NCI-H2227 treated with DMSO at 0.1 percent for 48 hours (cell line): ENCODE results near the gene PPP2R3A.
A peak's percentile ranks its signal among the peaks of the same experiment; 100 is the strongest.
"Not testable (repeated sequence)": the region's sequence is repeated elsewhere in the genome, so short reads cannot be mapped to it uniquely, and the experiment has no call there.

Experiments
- DNase-seq: peaks from one replicate; lab custom pipeline; 2025; lab: John Stamatoyannopoulos, UW

PPP2R3A gene

GRCh38 chr3:136161516-136161915 is 196.0 kb downstream of the PPP2R3A start:
- DNase-seq, result no peak

DNA sequence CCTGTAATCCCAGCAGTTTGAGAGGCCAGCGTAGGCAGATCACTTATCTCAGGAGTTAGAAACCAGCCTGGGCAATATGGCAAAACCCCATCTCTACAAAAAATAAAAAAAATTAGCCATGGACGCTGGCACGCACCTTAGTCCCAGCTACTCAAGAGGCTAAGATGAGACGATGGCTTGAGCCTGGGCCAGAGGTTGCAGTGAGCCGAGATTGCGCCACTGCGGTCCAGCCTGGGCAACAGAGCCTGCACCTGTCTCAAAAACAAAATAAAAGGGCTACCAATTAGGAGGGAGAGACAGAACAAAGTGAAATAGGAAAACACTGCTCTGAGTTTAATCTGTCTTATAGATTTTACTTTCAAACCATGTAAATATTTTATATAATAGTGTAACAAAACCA is 196.8 kb downstream of the PPP2R3A start:
- no peak for DNase-seq

DNA sequence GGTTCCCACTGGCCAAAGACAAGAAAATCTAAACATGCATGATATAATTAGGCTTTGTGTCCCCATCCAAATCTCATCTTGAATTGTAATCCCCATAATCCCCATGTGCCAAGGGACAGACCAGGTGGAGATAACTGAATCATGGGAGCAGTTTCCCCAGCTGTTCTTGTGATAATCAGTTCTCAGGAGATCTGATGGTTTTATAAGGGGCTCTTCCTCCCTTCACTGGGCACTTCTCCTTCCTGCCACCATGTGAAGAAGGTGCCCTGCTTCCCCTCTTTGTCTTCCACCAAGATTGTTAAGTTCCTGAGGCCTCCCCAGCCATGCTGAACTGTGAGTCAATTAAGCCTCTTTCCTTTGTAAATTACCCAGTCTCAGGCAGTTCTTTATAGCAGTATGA is 198.1 kb downstream of the PPP2R3A start:
- not testable (repeated sequence) for DNase-seq

DNA sequence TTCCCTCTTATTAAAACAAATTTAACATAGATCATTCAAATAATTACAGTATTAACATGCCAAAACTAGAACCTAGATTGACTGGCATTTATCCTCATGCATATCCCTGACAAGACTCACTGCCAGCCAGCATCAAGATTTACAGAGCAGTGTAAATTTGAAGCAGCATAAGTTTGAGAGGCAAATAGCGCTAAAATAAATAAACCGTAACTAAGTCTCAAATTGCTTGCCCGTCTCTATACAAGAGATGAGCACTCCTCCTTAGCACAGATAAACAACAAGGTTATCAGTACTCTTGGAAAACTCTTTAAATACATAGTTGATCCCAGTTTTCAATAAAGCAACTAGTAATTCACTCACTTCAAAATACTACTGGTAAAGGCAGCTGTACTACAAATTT is 201.0 kb downstream of the PPP2R3A start:
- no peak for DNase-seq

DNA sequence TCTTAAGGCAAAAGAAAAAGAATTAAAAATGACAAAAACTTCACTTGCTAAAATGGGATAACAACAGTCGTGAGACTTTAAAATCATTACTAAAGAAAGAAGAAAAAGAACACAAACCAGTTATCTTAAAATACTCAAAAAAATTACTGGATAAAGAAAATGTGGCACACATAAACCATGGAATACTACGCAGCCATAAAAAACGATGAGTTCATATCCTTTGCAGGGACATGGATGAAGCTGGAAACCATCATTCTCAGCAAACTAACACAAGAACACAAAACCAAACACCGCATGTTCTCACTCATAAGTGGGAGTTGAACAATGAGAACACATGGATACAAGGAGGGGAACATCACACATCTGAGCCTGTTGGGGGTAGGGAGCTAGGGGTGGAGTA is 202.7 kb downstream of the PPP2R3A start:
- DNase-seq, result not testable (repeated sequence)

GRCh38 chr3:136171097-136171542 is 205.6 kb downstream of the PPP2R3A start:
- DNase-seq, result no peak

DNA sequence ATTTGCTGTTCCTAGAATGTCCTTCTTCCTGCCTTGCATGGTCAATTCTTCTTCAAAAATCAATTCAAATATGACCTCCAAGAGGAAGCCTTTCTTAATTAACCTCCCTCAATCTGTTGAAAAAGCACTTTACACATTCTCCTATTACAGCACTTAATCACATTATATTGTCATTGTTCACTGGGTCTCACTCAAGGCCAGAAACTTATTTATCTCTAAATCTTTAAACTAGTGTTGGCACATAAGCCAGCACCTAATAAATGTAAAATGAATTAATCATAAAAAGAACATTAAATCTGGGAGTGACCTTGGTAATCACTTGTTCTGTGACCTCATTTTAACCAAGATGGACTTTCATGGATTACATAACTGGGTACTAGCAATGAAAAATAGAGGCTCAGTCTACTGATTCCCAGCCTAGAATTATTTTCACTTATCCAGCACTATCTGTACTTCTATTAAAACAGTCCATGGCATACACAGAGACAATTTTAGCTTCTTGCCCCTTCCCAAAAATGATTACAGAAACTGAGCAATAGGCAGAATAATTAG is 208.5 kb downstream of the PPP2R3A start:
- no peak for DNase-seq

- DNase-seq, result no peak
Observed at GRCh38 chr3:136177876-136178275, 212.3 kb downstream of the PPP2R3A start.

GRCh38 chr3:136181741-136182140 is 216.2 kb downstream of the PPP2R3A start:
- DNase-seq, result no peak

- no peak for DNase-seq
Observed at GRCh38 chr3:136184703-136185102, 219.2 kb downstream of the PPP2R3A start.

GRCh38 chr3:136186344-136186743 is 220.8 kb downstream of the PPP2R3A start:
- no peak for DNase-seq

DNA sequence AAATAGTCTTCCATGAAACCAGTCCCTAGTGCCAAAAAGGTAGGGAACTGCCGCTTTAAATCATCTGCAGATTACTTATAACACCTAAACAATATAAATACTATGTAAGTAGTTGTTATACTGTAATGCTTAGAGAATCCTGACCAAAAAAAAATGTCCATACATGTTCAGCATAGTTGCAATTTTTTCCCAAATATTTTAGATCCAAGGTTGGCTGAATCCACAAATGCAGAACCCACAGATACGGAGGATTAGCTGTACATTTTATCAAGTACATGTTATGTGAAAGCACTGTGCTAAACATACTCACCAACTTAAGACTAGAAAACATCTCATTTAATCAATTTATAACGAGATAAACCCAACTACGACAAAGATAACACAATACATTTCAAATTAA is 221.3 kb downstream of the PPP2R3A start:
- no peak for DNase-seq

DNA sequence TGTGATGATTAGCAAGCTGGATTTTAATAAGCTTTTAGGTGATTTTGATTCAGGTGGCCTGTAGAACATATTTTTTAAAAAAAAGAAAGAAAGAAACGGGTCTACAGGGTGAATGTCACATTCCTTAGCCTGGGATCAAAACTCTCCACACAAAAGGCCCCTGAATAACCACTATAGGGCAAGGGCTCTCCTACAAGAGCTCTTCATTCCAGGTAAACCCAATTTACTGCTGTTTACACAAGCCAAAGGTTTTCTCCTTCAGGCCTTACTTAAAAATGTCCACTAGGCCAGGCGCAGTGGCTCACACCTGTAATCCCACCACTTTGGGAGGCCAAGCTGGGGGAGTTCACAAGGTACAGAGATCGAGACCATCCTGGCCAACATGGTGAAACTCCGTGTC is 222.3 kb downstream of the PPP2R3A start:
- DNase-seq, result no peak

DNA sequence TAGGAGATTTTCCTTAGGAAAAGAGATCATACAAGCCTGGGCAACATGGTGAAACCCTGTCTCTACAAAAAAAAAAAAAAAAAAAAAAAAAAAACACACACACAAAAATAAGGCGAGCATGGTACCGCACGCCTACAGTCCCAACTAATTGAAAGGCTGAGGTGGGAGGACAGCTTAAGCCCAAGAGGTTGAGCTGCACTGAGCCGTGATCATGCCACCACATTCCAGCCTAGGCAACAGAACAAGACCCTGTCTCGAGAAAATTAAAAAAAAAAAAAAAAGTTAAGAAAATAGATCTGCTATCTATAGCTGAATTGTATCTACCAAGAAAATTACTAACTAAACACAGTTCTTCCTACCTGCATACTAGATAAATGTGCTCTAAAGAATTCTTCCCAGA is 223.5 kb downstream of the PPP2R3A start:
- DNase-seq, result no peak

DNA sequence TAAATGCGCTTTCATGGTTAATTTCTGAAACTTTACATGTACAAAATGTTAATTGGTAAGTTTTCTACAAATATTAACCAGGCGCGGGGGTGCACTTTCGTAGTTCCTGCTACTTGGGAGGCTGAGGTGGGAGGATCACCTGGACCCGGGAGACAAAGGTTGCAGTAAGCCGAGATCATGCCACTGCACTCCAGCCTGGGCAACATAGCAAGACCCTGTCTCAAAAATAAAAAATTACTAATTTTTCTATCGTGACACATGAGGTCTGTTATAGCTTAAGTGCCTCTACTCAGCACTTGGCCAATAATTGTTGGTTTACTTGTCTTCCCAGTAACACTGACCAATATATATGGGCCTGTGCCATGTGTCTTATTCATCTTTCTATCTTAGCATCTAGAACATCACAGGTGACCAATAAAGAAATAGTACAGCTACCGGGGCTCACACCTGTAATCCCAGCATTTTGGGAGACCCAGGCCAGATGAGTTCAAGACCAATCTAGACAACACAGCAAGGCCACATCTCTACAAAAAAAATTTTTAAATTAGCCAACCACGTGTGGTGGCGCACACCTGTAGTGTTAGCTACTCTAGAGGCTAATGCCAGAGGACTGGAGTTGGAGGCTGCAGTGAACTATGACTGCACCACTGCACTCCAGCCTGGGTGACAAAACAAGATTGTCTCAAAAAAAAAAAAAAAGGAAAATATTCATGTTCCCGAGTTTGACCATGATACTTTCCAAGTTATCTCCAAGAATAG is 224.5 kb downstream of the PPP2R3A start:
- DNase-seq, result no peak

DNA sequence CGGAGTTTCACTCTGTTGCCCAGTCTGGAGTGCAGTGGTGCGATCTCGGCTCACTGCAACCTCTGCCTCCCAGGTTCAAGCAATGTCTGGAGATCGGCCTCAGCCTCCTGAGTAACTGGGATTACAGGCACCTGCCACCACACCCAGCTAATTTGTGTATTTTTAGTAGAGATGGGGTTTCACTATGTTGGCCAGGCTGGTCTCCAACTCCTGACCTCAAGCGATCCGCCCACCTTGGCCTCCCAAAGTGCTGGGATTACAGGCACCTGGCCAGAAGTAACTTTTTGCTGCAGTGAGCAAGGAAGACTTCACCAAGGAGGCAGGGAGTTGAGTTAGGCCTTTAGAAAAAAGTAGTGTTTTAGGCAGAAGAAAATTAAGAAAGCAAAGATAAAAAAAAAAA is 226.7 kb downstream of the PPP2R3A start:
- DNase-seq, result not testable (repeated sequence)

GRCh38 chr3:136192831-136193230 is 227.3 kb downstream of the PPP2R3A start:
- DNase-seq, result no peak

GRCh38 chr3:136193278-136194054 is 227.9 kb downstream of the PPP2R3A start:
- no peak for DNase-seq

DNA sequence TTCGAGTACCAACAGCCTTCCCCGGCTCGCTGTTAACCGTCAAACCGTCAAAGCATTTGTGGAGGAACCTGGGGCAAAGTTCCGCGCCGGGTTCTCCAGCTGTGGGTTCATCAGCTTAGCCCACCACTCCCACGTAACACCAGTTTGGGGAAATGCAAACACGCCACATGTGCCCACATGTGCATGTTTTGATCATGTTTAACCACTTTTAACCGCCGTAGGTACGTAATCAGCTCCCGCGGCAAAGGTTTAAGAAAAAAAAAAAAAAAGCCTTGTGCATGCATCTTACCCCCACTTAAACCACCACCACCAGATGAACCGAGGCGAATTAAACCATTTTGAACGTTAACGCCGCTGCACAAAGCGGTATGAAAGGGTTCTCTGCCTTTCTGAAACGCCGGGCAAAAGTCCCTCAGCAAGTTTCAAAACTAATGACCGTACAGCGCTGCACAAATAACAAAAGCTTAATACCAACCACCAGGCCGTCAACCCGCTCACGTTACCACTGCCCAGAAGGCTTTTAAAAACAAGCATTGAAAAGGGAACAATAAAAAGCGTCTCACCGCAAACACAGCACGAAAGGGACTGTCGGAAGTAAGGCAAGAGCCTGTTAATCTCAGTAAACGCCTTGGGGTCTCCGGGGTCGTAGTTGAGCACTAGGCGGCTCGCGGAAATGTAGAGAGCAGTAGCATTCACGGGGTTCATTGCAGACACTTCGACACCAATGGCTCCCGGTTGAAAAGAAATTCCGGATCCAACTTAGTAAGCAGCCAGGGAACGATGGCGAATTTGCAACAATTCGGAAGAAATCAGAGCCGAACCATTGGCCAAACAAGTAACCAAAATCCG is 229.1 kb downstream of the PPP2R3A start:
- no peak for DNase-seq

- DNase-seq, result peak; percentile 69
Observed at GRCh38 chr3:136195258-136196063, 229.9 kb downstream of the PPP2R3A start.

DNA sequence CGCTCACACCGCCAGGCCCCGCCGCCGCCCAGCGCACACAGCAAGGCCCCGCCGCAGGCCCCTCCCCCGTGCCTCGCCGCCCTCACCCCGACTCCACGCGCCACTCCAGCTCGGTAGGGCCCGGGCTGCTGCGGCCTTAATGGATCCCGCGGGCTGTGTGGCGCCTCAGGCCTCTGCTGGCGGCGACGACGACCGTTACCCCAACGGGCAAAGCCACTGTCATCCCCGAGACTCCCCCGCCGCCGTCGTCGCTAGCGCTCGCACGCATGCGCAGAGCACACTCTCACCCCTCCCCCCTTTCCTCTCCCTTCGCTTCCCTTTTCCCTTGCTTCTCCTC is 230.5 kb downstream of the PPP2R3A start, which contains the start of gene MSL2:
TSS of gene MSL2 (minus strand) at position 272 of the 337 bp plus-strand sequence. CDS start 1,222 bp downstream, outside the sequence.
- no peak for DNase-seq
